Stimulated activated CD8-positive, alpha-beta memory T cell treated with anti-CD3 and anti-CD28 coated beads, Interleukin-15, amount 100 ng/mL, for 24 hours (primary cell): Measurements from ENCODE around the gene CTRB2.

Experiments
- DNase-seq: peaks from one replicate; pipeline ENCODE4 v3.0.0-alpha.2; 2020; ENCODE audit warnings: low read depth

CTRB2 gene

DNA sequence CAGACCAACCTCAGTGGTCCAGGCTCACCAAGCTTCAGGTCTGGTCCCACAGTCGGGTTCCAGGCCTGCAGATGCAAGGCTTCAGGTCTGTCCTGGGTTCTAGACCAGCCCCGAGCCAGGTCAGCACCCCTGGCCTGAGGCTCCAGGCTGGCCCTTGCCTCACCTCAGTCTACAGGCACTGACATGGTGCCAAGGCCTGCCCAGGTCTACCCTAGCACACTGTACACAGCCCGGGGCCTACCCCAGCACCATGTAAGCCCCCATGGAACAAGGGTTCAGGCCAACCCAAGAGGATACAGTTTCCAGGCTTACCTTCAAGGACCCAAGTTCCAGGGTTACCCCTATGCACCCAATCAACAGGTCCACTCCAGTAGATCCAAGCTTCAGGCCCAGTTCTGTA is 31.9 kb downstream of the CTRB2 start:
- DNase-seq, result no peak

GRCh38 chr16:75172578-75172977 is 34.4 kb downstream of the CTRB2 start:
- DNase-seq, result no peak

- DNase-seq, result no peak
These were observed 37.0 kb downstream of the CTRB2 start for GRCh38 chr16:75169899-75170405.

GRCh38 chr16:75160386-75160785 is 46.6 kb downstream of the CTRB2 start:
- DNase-seq, result no peak
